GM19452 (cell line): ENCODE results near the gene MAEL.
A peak's percentile ranks its signal among the peaks of the same experiment; 100 is the strongest.
"Not testable (repeated sequence)": the region's sequence is repeated elsewhere in the genome, so short reads cannot be mapped to it uniquely, and the experiment has no call there.

Source experiments
- ATAC-seq: cut with Tn5 transposase; IDR thresholded peaks from one replicate; pipeline ENCODE4 v1.9.1; 2021; ENCODE audit not compliant: unreplicated experiment

Gene MAEL

GRCh38 chr1:166977951-166978350, 11.1 kb upstream of the MAEL start:
- ATAC-seq = no peak

GRCh38 chr1:166978821-166979220, 10.3 kb upstream of the MAEL start:
- ATAC-seq = peak; percentile 53

GRCh38 chr1:166980383-166980782, 8.7 kb upstream of the MAEL start:
- no peak for ATAC-seq

GRCh38 chr1:166980818-166981217, 8.3 kb upstream of the MAEL start:
- ATAC-seq = no peak

- no peak for ATAC-seq
These were observed 7.5 kb upstream of the MAEL start for GRCh38 chr1:166981589-166981988.

GRCh38 chr1:166999075-166999474, 10.0 kb downstream of the MAEL start:
- peak; percentile 47 for ATAC-seq

GRCh38 chr1:166999500-167000055, 10.5 kb downstream of the MAEL start:
- ATAC-seq = peak; percentile 56

- no peak for ATAC-seq
These were observed 11.5 kb downstream of the MAEL start for GRCh38 chr1:167000546-167000945.

- ATAC-seq = no peak
These were observed 13.3 kb downstream of the MAEL start for GRCh38 chr1:167002354-167002753.

GRCh38 chr1:167003711-167004110, 14.6 kb downstream of the MAEL start:
- no peak for ATAC-seq

GRCh38 chr1:167011560-167012191, 22.6 kb downstream of the MAEL start:
- no peak for ATAC-seq

GRCh38 chr1:167012570-167012969, 23.5 kb downstream of the MAEL start:
- no peak for ATAC-seq

GRCh38 chr1:167013108-167013929, 24.2 kb downstream of the MAEL start:
- ATAC-seq = no peak

GRCh38 chr1:167016100-167016750, 27.1 kb downstream of the MAEL start:
- ATAC-seq = no peak

GRCh38 chr1:167022384-167022783, 33.3 kb downstream of the MAEL start:
- peak; percentile 97 for ATAC-seq

GRCh38 chr1:167029553-167029952, 40.5 kb downstream of the MAEL start:
- not testable (repeated sequence) for ATAC-seq

- ATAC-seq = no peak
These were observed 44.6 kb downstream of the MAEL start for GRCh38 chr1:167033646-167034045.

- peak; percentile 100 for ATAC-seq
These were observed 54.8 kb downstream of the MAEL start for GRCh38 chr1:167043752-167044488.

GRCh38 chr1:167051907-167052306, 62.8 kb downstream of the MAEL start:
- ATAC-seq = no peak

- no peak for ATAC-seq
These were observed 63.3 kb downstream of the MAEL start for GRCh38 chr1:167052389-167052788.

GRCh38 chr1:167054531-167054930, 65.5 kb downstream of the MAEL start:
- no peak for ATAC-seq
